Hepatocyte (in vitro differentiated cells): ENCODE measurements around the gene GGA2. TPM values are rescaled to one million over a fixed set of nuclear protein-coding genes. Genes with fewer than 3 reads are reported as not detected.

Experiments
- DNase-seq: peaks from one replicate; pipeline ENCODE4 v3.0.0-alpha.2; 2016; ENCODE audit warnings: low spot score
- H2AFZ ChIP-seq: fragments of 200-600 bp; sonication (generic); 2 replicates; pipeline ENCODE4 v1.6.0; 2016; ENCODE audit warnings: antibody characterized with exemption, mild to moderate bottlenecking
- H3K27ac ChIP-seq: fragments of 200-600 bp; sonication (generic); 2 replicates; pipeline ENCODE4 v1.5.1; 2016; ENCODE audit warnings: mild to moderate bottlenecking
- H3K27me3 ChIP-seq: fragments of 200-600 bp; sonication (generic); 2 replicates; pipeline ENCODE4 v1.6.1; 2016
- H3K36me3 ChIP-seq: fragments of 200-600 bp; sonication (generic); replicated peaks from 2 replicates; pipeline ENCODE4 v1.5.1; 2016; ENCODE audit warnings: low read depth; ENCODE audit not compliant: insufficient read depth
- H3K4me1 ChIP-seq: fragments of 200-600 bp; sonication (generic); 2 replicates; pipeline ENCODE4 v1.5.1; 2016; ENCODE audit warnings: mild to moderate bottlenecking, moderate library complexity; ENCODE audit not compliant: insufficient read depth
- H3K4me2 ChIP-seq: fragments of 200-600 bp; sonication (generic); 2 replicates; pipeline ENCODE4 v1.6.0; 2016
- H3K4me3 ChIP-seq: fragments of 200-600 bp; sonication (generic); 2 replicates; pipeline ENCODE4 v1.5.1; 2016; ENCODE audit warnings: mild to moderate bottlenecking
- H3K79me2 ChIP-seq: fragments of 200-600 bp; sonication (generic); 2 replicates; pipeline ENCODE4 v1.6.0; 2017; ENCODE audit warnings: mild to moderate bottlenecking
- H3K9me2 ChIP-seq: fragments of 200-600 bp; sonication (generic); replicated peaks from 2 replicates; pipeline ENCODE4 v1.6.0; 2017; ENCODE audit warnings: mild to moderate bottlenecking; ENCODE audit not compliant: insufficient read depth
- H3K9me3 ChIP-seq: fragments of 200-600 bp; sonication (generic); 2 replicates; pipeline ENCODE4 v1.5.1; 2016; ENCODE audit warnings: low read depth, mild to moderate bottlenecking
- H4K20me1 ChIP-seq: fragments of 200-600 bp; sonication (generic); 2 replicates; pipeline ENCODE4 v1.6.0; 2016; ENCODE audit warnings: mild to moderate bottlenecking; ENCODE audit not compliant: insufficient read depth, poor library complexity, severe bottlenecking
- EZH2 ChIP-seq: fragments of 200-600 bp; sonication (generic); IDR thresholded peaks from 2 replicates; pipeline ENCODE4 v1.6.1; 2016; ENCODE audit warnings: antibody characterized with exemption, mild to moderate bottlenecking, borderline replicate concordance
- EZH2phosphoT487 ChIP-seq: fragments of 200-600 bp; sonication (generic); IDR thresholded peaks from one replicate; pipeline ENCODE4 v1.6.1; 2018; ENCODE audit warnings: antibody characterized with exemption, mild to moderate bottlenecking, low read depth, moderate library complexity; ENCODE audit not compliant: unreplicated experiment, severe bottlenecking
- WGBS: methylation state at CpG from one replicate; pipeline ENCODE4 v1.1.6; 2016; ENCODE audit warnings: low lambda C conversion rate; ENCODE audit errors: missing lambda C conversion rate; 5-methylcytosine and 5-hydroxymethylcytosine counted together
- polyA plus RNA-seq: library from polyadenylated mRNA; unstranded; fragments of >200 nt; fragmentation: Nextera tagmentation; extraction: Ambion mirVana; gene quantifications from 2 replicates; pipeline ENCODE4 v1.2.1, GENCODE V29; 2016
- total RNA-seq: library from RNA; depleted of rRNA; stranded (reverse); fragments of >200 nt; gene quantifications from 2 replicates; pipeline ENCODE4 v1.2.3, GENCODE V29; 2014
- TF ChIP-seq, protein P1 (sequence below): fragments of 200-600 bp; sonication (generic); IDR thresholded peaks from 2 replicates; pipeline ENCODE4 v1.5.1; 2016; ENCODE audit warnings: antibody characterized with exemption, mild to moderate bottlenecking; ENCODE audit not compliant: poor library complexity

The GGA2 gene
- total and polyA plus RNA-seq, 2 experiments from 2014 or later: 42.4 to 73.1 TPM

DNA sequence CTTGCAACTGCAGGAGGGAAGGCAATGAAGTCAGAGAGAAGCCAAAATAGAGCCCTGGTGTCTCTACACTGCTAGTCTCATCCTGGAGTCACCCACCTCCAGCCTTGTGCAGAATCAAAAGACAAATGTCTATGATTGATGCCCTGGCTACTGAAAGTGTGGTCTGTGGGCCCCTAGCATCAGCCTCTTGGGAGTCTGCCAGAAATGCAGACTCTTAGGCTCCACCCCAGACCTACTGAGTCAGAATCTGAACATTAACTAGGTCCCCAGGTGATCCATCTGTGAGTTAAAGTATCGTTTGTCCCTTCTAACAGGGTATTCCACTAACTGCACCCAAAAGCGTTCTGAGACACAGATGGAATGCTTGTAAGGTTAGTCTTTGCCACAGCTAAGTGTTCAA lies 25.6 kb upstream of the GGA2 start:
- Histone ChIP-seq H3K79me2 (no peaks in the 10 kb centered on the region), H3K4me3 (no peak overlapping the region), H3K9me2 (no peaks in the 10 kb centered on the region), H3K36me3 (no peaks in the 10 kb centered on the region), H4K20me1 (no peaks in the 10 kb centered on the region), H3K27me3 (no peaks in the 10 kb centered on the region), H3K9me3 (no peaks in the 10 kb centered on the region), H3K4me1 (peaks cover 3% of the 10 kb centered on the region), H3K27ac (no peak overlapping the region), H3K4me2 (no peak overlapping the region), H2AFZ (no peak overlapping the region)
- 94% methylated on average over 2 of the region's 2 CpGs for WGBS
- no peak for TF ChIP-seq EZH2phosphoT487
- DNase-seq: no peak

DNA sequence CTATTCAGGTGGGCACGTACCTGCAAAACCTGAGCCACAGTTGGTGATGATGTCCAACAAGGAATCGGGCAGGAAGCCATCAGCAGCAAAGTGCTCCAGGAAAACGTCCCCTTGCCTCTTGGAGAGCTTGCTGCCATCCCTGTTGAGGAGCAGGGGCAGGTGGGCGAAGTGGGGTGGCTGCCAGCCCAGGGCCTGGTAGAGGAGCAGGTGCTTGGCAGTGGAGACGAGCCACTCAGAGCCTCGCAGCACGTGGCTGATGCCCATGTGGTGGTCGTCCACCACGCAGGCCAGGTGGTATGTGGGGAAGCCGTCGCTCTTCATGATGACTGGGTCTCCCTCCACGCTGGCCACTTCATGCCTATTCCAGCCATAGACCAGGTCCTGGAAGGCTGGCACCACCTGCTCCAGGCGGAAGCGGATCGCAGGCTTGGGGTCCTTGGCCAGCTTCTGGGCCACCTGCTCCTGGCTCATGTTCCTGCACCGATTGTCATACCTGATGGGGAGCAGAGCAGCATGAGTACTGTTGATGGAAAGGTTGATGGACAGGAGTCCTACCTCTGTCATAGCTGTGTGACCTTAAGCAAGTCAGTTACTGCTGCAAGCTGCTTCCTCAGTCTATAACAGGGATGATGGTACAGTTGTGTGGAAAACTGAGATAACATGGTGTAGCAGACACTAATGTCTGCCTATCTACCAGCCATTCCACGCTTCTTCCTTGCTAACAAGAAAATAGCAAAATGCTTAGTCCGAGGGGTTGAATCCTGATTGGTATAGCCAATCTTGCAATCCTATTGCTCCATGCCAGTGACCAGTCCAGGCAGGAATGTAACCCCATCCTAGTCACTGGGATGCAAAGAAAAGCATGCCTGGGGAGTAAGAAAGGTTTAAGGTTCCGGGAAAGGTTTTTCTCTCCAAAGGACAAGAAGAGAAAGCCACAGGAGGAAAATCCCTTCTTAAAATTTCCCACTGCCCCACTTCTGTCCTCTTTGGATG lies 24.9 kb upstream of the GGA2 start:
- Histone ChIP-seq H3K79me2 (no peaks in the 10 kb centered on the region), H3K9me3 (no peaks in the 10 kb centered on the region), H4K20me1 (no peaks in the 10 kb centered on the region), H3K4me1 (peaks cover 3% of the 10 kb centered on the region), H3K9me2 (no peaks in the 10 kb centered on the region), H2AFZ (no peak overlapping the region), H3K36me3 (no peaks in the 10 kb centered on the region), H3K4me3 (no peak overlapping the region), H3K4me2 (no peak overlapping the region), H3K27ac (no peak overlapping the region), H3K27me3 (no peaks in the 10 kb centered on the region)
- 98% methylated on average over 19 of the region's 19 CpGs for WGBS
- TF ChIP-seq, protein P1, sequence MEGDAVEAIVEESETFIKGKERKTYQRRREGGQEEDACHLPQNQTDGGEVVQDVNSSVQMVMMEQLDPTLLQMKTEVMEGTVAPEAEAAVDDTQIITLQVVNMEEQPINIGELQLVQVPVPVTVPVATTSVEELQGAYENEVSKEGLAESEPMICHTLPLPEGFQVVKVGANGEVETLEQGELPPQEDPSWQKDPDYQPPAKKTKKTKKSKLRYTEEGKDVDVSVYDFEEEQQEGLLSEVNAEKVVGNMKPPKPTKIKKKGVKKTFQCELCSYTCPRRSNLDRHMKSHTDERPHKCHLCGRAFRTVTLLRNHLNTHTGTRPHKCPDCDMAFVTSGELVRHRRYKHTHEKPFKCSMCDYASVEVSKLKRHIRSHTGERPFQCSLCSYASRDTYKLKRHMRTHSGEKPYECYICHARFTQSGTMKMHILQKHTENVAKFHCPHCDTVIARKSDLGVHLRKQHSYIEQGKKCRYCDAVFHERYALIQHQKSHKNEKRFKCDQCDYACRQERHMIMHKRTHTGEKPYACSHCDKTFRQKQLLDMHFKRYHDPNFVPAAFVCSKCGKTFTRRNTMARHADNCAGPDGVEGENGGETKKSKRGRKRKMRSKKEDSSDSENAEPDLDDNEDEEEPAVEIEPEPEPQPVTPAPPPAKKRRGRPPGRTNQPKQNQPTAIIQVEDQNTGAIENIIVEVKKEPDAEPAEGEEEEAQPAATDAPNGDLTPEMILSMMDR: no peak
- no peak for TF ChIP-seq EZH2
- TF ChIP-seq EZH2phosphoT487: no peak
- no peak for DNase-seq

DNA sequence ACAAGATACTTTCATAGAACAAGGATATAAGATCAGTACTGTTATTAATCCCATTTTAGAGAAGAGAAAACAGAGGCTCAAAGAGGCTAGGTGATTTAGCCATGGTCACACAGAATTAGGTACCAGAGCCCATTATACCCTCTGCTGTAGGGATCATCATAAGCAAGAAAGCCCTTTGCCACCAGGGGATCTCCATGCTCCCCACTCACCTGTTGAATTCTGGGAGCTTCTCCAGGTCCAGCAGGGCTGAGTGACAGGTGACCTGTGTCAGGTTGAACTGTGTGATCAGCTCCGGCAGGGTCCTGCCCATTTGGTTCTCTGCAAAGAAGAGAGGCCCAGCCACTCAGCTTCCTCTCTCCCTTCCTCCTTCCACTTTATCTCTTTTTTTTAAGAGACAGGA lies 22.2 kb upstream of the GGA2 start:
- TF ChIP-seq, protein P1: no peak
- no peaks in the 10 kb centered on the region for H3K4me1 ChIP-seq
- no peak for DNase-seq
- no peaks in the 10 kb centered on the region for H3K9me2 ChIP-seq
- no peaks in the 10 kb centered on the region for H3K36me3 ChIP-seq
- H3K4me3 ChIP-seq: no peak overlapping the region
- H3K4me2 ChIP-seq: no peak overlapping the region
- no peaks in the 10 kb centered on the region for H3K9me3 ChIP-seq
- H3K27ac ChIP-seq: no peak overlapping the region
- no peaks in the 10 kb centered on the region for H3K27me3 ChIP-seq
- no peaks in the 10 kb centered on the region for H3K79me2 ChIP-seq
- WGBS: 92% methylated on average over 1 of the region's 1 CpG
- H2AFZ ChIP-seq: no peak overlapping the region
- no peaks in the 10 kb centered on the region for H4K20me1 ChIP-seq

DNA sequence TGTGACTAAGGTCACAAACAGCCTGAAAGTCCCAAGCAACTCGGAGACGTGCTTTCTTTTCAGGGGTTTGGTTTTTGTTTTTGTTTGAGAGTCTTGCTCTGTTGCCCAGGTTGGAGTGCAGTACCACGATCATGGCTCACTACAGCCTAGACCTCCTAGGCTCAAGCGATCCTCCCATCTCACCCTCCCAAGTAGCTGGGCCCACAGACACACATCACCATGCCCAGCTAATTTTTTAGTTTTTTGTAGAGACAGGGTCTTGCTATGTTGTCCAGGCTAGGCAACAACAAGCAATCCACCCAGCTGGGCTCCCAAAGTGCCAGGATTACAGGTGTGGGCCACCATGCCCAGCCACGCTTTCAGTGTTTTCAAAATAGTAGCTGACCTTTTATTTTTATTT lies 19.8 kb upstream of the GGA2 start:
- H3K79me2 ChIP-seq: no peaks in the 10 kb centered on the region
- no peak overlapping the region for H3K4me2 ChIP-seq
- no peaks in the 10 kb centered on the region for H3K4me1 ChIP-seq
- H2AFZ ChIP-seq: no peak overlapping the region
- H3K4me3 ChIP-seq: no peak overlapping the region
- no peaks in the 10 kb centered on the region for H3K9me3 ChIP-seq
- no peaks in the 10 kb centered on the region for H3K36me3 ChIP-seq
- 97% methylated on average over 5 of the region's 5 CpGs for WGBS
- TF ChIP-seq EZH2phosphoT487 (no peak), EZH2 (no peak)
- TF ChIP-seq, protein P1: no peak
- no peak for DNase-seq
- H3K27ac ChIP-seq: no peak overlapping the region
- no peaks in the 10 kb centered on the region for H4K20me1 ChIP-seq
- H3K27me3 ChIP-seq: no peaks in the 10 kb centered on the region
- no peaks in the 10 kb centered on the region for H3K9me2 ChIP-seq
